ENCODE measurements around the gene MARCO.

The MARCO gene

GRCh38 chr2:119040730-119041129, 98.7 kb downstream of the MARCO start:
- no peak for DNase-seq (ENCODE audit: low read depth, low spot score)

Measured in astrocyte of the hippocampus (primary cell).